ENCODE data around the gene SLC35B2.
"Not testable (repeated sequence)": the region's sequence is repeated elsewhere in the genome, so short reads cannot be mapped to it uniquely, and the experiment has no call there.

SLC35B2 gene

GRCh38 chr6:44232676-44233566 is 24.4 kb downstream of the SLC35B2 start:
- DNase-seq, result no peak

DNA sequence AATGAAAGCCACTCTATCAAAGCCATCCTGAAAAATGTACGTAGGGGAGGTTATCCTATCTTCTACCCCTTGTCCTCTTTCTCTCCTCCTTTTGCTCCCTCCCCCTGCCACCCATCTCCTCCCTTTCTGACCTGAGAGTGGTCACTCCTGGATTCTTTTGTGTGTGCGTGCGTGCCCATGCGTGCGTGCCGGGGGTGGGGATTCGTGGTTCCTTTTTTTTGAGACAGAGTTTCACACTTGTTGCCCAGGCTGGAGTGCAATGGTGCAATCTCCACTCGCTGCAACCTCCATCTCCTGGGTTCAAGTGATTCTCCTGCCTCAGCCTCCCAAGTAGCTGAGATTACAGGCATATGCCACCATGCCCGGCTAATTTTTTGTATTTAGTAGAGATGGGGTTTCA is 25.9 kb downstream of the SLC35B2 start:
- DNase-seq, result not testable (repeated sequence)

GRCh38 chr6:44230034-44230675 is 27.2 kb downstream of the SLC35B2 start:
- DNase-seq, result no peak

DNA sequence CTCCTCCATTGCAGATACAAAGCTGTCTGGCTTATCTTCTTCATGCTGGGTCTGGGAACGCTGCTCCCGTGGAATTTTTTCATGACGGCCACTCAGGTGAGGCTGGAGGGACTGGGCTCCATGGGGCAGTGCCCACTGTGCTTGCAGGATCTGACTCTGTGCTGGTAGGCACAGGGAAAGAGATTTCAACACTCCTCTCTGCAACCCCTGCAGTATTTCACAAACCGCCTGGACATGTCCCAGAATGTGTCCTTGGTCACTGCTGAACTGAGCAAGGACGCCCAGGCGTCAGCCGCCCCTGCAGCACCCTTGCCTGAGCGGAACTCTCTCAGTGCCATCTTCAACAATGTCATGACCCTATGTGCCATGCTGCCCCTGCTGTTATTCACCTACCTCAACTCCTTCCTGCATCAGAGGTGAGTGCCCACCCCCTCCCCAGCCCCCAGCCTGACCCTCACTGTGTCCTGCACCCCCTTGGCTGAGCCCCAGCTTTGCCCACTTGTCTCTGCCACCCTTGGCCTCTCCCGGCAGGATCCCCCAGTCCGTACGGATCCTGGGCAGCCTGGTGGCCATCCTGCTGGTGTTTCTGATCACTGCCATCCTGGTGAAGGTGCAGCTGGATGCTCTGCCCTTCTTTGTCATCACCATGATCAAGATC is 27.8 kb downstream of the SLC35B2 start:
- DNase-seq, result no peak

DNA sequence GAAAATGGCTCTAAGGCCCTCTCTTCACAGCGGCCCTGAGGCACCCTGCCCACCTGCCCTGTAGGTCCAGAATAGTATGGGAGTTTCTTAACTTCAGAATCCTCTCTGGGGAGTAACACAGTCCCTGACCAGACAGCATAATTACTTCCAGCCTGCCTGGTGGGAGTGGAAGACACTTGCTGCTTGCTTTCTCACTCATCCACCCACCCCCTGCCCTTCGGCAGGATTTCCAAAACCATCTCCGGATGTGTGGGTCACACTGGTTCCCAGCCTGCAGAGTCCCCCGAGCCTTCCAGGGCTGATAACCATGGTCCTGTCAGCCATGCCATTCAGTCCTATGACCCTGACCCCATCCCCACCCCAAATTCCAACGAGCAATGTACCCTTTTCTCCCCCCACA is 28.5 kb downstream of the SLC35B2 start:
- no peak for DNase-seq

DNA sequence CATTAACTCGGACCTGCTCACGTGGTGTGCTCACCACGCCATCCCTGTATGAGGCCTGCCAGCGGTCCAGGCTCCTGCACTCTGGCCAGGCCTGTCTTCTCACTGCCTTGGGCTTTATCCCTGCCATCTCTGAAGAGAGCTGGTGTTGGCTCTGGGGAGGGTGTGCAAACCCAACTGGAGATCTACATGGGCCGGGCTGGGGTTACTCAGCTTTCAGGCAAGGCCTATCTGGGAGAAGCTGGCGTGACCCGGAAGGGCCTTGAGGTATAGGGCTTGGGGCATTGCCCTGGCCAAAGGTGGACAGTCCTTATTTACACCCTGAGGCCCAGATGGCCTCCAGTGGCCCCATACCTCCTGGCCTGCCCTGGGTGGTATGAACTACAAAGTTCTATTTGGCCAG is 28.9 kb downstream of the SLC35B2 start:
- DNase-seq, result no peak

DNA sequence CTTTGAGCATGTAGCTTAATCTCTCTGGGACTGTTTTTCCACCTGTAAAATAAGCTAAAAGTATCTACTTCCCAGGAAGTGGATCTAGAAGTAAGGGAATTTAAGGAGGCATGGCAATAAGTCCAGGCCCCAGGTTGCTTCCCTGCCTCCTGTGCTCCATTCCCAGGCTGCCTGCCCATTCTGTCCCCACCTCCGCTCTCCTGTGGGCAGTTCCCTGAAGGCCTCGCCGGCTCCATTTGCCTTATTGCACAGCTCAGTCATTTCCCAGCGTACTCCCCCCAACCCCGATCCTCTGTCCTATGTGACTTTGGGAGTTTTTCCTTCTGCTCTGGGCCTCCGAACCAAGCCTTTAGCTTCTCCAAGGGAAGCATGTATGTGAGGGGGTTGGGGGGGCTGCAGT is 29.3 kb downstream of the SLC35B2 start:
- no peak for DNase-seq

DNA sequence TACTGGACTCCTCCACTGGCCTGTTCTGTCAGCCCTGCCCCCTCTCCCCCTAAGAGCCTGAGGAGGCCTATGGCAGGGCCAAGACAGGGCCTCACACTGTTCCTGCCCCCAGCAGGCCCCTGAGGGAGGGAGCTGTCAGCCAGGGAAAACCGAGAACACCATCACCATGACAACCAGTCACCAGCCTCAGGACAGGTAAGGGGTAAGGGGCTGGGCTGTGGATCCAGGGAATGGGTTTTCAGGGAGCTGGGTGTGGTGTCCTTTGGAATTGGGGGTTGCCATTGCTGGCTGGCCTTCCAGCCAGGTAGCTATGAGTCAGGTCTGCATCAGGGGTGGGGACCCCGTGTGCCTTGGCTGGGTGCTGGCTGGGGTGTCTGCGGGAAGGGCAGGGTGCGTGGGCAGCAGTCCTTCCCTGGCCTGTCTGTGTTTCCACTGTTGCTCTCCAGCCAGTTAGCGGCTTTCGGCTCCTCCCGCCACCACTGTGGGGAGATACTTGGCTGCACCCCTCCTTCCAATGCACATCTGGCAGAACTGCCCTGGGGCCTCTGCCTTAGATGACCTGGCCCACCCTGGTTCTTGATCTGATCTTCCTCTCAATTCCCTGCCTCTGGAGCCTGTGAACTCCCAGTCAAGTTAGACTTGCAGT is 30.1 kb downstream of the SLC35B2 start:
- no peak for DNase-seq

DNA sequence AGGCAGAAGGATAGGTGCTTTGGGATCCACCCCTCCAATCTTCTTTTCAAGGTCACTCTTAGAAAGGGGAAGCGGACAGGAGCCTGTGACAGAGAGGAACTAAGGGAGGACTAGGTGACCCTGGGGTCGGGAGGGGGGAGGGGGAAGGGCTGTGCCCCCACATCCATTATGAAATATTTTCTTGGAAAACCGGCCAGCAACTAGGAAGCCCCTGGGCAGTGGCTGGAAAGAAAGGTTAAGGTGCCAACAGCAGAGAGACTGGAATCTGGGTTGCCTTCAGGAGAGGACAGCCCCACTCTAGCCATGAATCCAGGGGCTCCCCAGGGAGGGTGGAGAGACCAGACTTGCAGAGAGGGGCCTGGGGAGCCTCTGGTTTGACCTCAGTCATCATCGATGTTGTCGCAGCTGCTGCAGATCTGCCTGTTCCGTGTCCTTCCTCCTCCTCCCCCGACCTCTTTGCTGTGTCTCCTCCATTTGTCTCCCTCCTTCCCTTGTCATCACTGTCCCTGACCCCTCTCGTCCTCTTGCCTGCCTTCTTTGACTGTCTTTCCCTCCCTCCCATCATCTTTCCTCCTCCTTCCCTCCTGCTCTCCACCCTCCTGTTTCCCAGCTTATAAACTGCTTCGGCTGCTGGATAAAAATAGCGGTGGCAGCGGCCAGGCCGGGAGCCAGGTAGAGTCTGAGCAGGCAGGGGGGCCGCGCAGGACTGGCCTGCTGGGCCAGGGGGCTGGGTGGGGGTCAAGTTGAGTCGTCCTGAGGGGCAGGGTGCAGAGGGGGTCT is 30.8 kb downstream of the SLC35B2 start:
- DNase-seq, result no peak

GRCh38 chr6:44225579-44226325 is 31.6 kb downstream of the SLC35B2 start:
- no peak for DNase-seq

- no peak for DNase-seq
Observed at GRCh38 chr6:44224965-44225305, 32.4 kb downstream of the SLC35B2 start.

DNA sequence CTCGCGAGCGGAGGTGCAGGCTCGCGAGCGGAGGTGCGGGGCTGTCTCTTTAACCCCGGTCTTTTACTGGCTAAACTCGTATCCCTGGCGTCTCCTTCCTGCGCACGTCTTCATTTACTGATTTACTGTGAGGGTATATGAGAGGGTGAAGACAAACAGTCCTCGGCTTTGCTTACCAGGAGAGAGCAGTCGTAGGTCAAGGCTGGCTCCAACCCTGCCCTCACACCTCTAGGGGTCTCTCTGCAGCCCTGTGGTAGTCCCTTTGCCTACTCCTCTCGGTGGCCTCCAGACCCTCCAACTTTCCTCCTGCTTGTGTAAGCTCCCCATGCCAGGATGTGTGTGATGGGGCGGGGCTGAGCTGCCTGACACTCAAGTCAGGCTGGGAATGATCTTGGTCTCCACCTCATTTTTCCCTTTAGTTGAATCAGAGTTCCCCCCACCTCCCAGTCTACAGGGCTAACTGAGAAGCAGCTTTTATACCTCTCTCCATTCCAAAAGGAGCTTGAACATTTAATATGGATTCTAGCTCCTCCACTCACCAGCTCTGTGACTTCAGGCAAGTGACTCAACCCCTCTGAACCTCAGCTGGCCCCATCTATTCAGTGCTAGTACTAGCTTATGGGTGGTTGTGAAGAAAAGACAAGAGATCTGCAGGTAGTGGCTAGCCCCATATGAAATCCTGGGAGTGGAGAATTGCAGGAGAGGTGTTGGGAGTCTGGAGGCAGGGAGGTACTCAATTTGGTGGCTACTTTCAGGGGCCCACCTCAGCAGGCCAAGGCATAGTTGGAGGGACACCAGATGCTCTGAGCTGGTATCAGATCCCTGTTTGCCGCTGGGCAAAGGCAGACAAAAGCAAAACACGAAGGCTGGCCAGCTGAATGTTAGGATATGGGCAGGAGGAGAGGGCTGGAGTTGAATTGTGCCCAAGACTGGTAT is 33.0 kb downstream of the SLC35B2 start:
- DNase-seq, result no peak

GRCh38 chr6:44223319-44224028 is 33.9 kb downstream of the SLC35B2 start, which contains the start of gene SLC29A1:
SLC29A1 (plus strand) TSS chr6:44223595; CDS start chr6:44227314, 3,719 bp downstream.
- no peak for DNase-seq

DNA sequence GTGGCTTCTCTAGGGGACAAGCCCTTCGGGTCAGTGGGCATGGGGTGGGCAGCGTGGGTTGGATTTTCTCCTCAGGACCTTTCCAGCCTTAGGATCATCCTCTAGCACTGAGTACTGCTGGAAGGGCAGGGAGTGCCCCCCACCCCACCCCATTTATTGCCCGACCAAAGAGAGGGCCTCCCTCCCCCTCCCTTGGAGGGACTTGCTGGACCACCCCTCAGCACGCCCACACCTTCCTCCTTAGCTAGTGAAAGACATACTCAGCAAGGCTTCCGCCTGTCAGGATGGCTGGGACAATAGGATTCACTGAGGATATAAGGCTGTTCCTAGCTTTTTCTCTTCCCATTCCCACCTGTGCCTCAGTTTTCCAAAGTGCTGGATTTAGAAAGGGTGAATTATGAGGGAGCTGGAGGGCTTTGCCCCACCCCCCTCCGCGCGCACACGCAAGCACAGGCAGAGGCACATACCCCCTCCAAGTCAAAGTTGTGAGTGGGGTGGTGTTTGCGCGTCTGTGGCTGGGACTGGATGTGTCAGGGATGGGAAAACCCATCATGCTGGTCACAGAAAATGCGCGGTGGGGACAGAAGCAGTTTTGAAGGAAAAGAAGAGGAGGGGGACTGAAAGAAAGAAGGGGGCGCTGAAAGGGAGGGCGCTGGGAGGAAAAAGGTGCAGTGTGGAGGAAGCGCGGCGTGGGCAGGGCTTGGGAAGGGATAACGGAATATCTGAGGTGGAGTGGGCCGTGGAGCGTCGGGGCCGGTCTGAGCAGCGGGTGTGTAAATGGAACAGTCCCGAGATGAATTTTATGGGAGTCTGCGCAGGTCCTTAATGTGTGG is 34.6 kb downstream of the SLC35B2 start:
- no peak for DNase-seq

DNA sequence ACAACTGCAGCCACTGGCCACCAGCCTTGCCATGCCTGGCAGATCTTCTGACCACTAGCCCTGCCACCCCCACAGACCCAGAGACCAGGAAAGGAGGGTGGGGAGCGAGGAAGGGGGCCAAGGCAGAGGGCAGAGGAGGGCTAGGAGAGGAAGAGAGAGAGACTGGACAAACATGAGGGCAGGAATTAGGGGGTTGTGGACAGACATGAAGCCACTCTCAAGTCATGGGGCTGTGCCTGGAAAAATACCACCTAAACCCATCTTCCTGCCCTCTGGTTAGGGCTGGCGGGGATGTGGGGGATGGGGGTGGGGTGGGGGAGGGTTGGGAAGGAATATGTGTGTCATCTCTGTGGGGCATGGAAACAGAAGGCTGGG is 35.4 kb downstream of the SLC35B2 start:
- no peak for DNase-seq

GRCh38 chr6:44221291-44221960 is 35.9 kb downstream of the SLC35B2 start:
- DNase-seq, result no peak

DNA sequence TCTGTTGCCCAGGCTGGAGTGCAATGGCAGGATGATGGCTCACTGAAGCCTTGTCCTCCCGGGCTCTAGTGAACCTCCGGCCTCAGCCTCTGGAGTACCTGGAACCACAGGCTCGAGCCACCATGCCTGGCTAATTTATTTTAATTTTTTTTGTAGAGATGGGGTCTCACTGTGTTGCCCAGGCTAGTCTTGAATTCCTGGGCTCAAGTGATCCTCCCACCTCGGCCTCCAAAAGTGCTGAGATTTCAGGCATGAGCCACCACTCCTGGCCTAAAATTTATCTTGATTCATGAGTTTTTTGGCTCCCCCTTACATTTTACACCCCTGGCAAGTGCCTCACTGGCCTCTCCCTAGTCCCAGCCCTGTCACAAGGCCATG is 36.4 kb downstream of the SLC35B2 start:
- DNase-seq, result no peak

Data from NCI-H524 treated with DMSO at 0.1 percent for 48 hours (cell line).